Measurements from ENCODE around the gene PPP1CA. TPM values are rescaled to one million over a fixed set of nuclear protein-coding genes. Genes with fewer than 3 reads are reported as not detected.

The PPP1CA gene
- total RNA-seq: 195 and 241 TPM in 2 replicates

GRCh38 chr11:67401495-67402191 is at the start of gene PPP1CA:
PPP1CA (minus strand) TSS chr11:67401858; CDS start chr11:67401782, 76 bp downstream.

GRCh38 chr11:67437082-67437808 is 35.6 kb upstream of the PPP1CA start, which contains the start of gene PTPRCAP:
PTPRCAP (minus strand) TSS chr11:67437682; CDS start chr11:67437619, 63 bp downstream.

GRCh38 chr11:67428052-67429001 is 26.7 kb upstream of the PPP1CA start, which contains the start of gene RPS6KB2:
RPS6KB2 (plus strand) TSS chr11:67428494; CDS start chr11:67428546, 52 bp downstream.

GRCh38 chr11:67415501-67416304 is 14.0 kb upstream of the PPP1CA start, which contains the start of gene CARNS1:
CARNS1 (plus strand) TSS chr11:67415678; CDS start chr11:67416200, 522 bp downstream.

GRCh38 chr11:67391304-67392182 is 10.1 kb downstream of the PPP1CA start, which contains the start of gene RAD9A:
RAD9A (plus strand) TSS chr11:67391986; CDS start chr11:67392045, 59 bp downstream.

GRCh38 chr11:67372993-67373647 is 28.5 kb downstream of the PPP1CA start, which contains the start of gene CLCF1:
CLCF1 (minus strand) TSS chr11:67373598; CDS start chr11:67373539, 59 bp downstream.

GRCh38 chr11:67353317-67354074 is 48.2 kb downstream of the PPP1CA start, which contains the start of gene POLD4:
POLD4 (minus strand) TSS chr11:67353546; CDS start chr11:67353399, 147 bp downstream.

Other genes with a start within 250 kb of the PPP1CA start
- gene GRK2, start 135.4 kb downstream of the PPP1CA start, total RNA-seq: 46.2 and 48.2 TPM in 2 replicates
- gene ANKRD13D, start 112.6 kb downstream of the PPP1CA start, total RNA-seq: 36.8 and 36.9 TPM in 2 replicates
- 10.0 and 14.1 TPM in 2 replicates for gene SSH3, start 98.3 kb downstream of the PPP1CA start, total RNA-seq
- gene POLD4, start 48.3 kb downstream of the PPP1CA start, total RNA-seq: 25.3 and 26.1 TPM in 2 replicates
- 1.9 and 2.7 TPM in 2 replicates for gene CLCF1, start 28.3 kb downstream of the PPP1CA start, total RNA-seq
- gene RAD9A, start 9.9 kb downstream of the PPP1CA start, total RNA-seq: 2.6 and 6.7 TPM in 2 replicates
- gene TBC1D10C, start 2.2 kb upstream of the PPP1CA start, total RNA-seq: under 0.01 and 0.16 TPM in 2 replicates
- under 0.01 and 0.19 TPM in 2 replicates for gene CARNS1, start 13.8 kb upstream of the PPP1CA start, total RNA-seq
- 27.4 and 29.8 TPM in 2 replicates for gene RPS6KB2, start 26.6 kb upstream of the PPP1CA start, total RNA-seq
- 0.49 and 1.1 TPM in 2 replicates for gene PTPRCAP, start 35.8 kb upstream of the PPP1CA start, total RNA-seq
- gene CORO1B, start 41.6 kb upstream of the PPP1CA start, total RNA-seq: 168 and 215 TPM in 2 replicates
- not detected in 2 replicates for gene GPR152, start 50.9 kb upstream of the PPP1CA start, total RNA-seq
- 2.9 and 3.1 TPM in 2 replicates for gene CABP4, start 53.5 kb upstream of the PPP1CA start, total RNA-seq
- gene TMEM134, start 67.4 kb upstream of the PPP1CA start, total RNA-seq: 18.5 and 42.5 TPM in 2 replicates
- gene AIP, start 81.2 kb upstream of the PPP1CA start, total RNA-seq: 96.8 and 108 TPM in 2 replicates
- 5.0 and 8.2 TPM in 2 replicates for gene PITPNM1, start 103.5 kb upstream of the PPP1CA start, total RNA-seq
- gene CDK2AP2, start 106.3 kb upstream of the PPP1CA start, total RNA-seq: 19.2 and 22.7 TPM in 2 replicates
- not detected in 2 replicates for gene CABP2, start 121.6 kb upstream of the PPP1CA start, total RNA-seq
- 693 and 847 TPM in 2 replicates for gene GSTP1, start 182.0 kb upstream of the PPP1CA start, total RNA-seq
- 170 and 189 TPM in 2 replicates for gene NDUFV1, start 205.1 kb upstream of the PPP1CA start, total RNA-seq
- 2.8 and 12.0 TPM in 2 replicates for gene NUDT8, start 228.1 kb upstream of the PPP1CA start, total RNA-seq
- not detected in 2 replicates for gene TBX10, start 237.9 kb upstream of the PPP1CA start, total RNA-seq
- not detected in 2 replicates for gene ACY3, start 248.9 kb upstream of the PPP1CA start, total RNA-seq